H1 (cell line): ENCODE results near the gene TDP1. TPM values are rescaled to one million over a fixed set of nuclear protein-coding genes. Genes with fewer than 3 reads are reported as not detected.

Experiments used
- CTCF ChIA-PET: fragments of 300-600 bp; sonication (Branson Sonifier 250); formaldehyde crosslinking; loops from one replicate; lab custom pipeline; 2021; ENCODE audit not compliant: partially characterized antibody; lab: Charles Lee
- POLR2A ChIA-PET: fragments of 300-600 bp; sonication (Branson Sonifier 250); formaldehyde crosslinking; loops from one replicate; lab custom pipeline; 2021; ENCODE audit warnings: inconsistent platforms; ENCODE audit not compliant: partially characterized antibody; lab: Charles Lee
- DNase-seq, 2 experiments: peaks; one replicate each; pipeline versions ENCODE4 v3.0.0 to v3.0.0-alpha.2; 2010 to 2022; ENCODE audit warnings: low spot score in 2 of 2, low read depth in 1 of 2, mixed read lengths in 1 of 2
- FAIRE-seq: peaks from 2 replicates; lab custom pipeline; 2011; peaks lifted over from hg19 to GRCh38; lab: Jason Lieb, UNC
- H2AFZ ChIP-seq: 2 replicates; pipeline ENCODE4 v1.8.1; 2012; ENCODE audit warnings: low read length, inconsistent platforms
- H2AK5ac ChIP-seq: 2 replicates; pipeline ENCODE4 v1.6.1; 2013; ENCODE audit warnings: low read depth, low read length
- H2BK120ac ChIP-seq: replicated peaks from 2 replicates; pipeline ENCODE3; 2013; ENCODE audit warnings: low read depth, low read length, inconsistent platforms
- H2BK12ac ChIP-seq: 2 replicates; pipeline ENCODE4 v1.6.1; 2013; ENCODE audit warnings: low read depth, low read length
- H2BK15ac ChIP-seq: 2 replicates; pipeline ENCODE4 v1.6.1; 2013; ENCODE audit warnings: low read length
- H2BK20ac ChIP-seq: 2 replicates; pipeline ENCODE4 v1.6.1; 2013; ENCODE audit warnings: low read length
- H2BK5ac ChIP-seq: 2 replicates; pipeline ENCODE4 v1.6.1; 2013; ENCODE audit warnings: low read depth, low read length
- H3K14ac ChIP-seq: 2 replicates; pipeline ENCODE4 v1.6.1; 2013; ENCODE audit warnings: inconsistent platforms; ENCODE audit not compliant: insufficient read length
- H3K18ac ChIP-seq: 2 replicates; pipeline ENCODE4 v1.6.1; 2013; ENCODE audit warnings: low read length; ENCODE audit errors: extremely low read depth
- H3K23ac ChIP-seq: 2 replicates; pipeline ENCODE4 v1.6.1; 2013; ENCODE audit warnings: inconsistent platforms; ENCODE audit not compliant: insufficient read length
- H3K23me2 ChIP-seq: 2 replicates; pipeline ENCODE4 v1.6.1; 2013; ENCODE audit warnings: low read depth, low read length
- H3K27ac ChIP-seq: 2 replicates; pipeline ENCODE4 v1.6.1; 2011; ENCODE audit warnings: low read depth, low read length, inconsistent platforms
- H3K27me3 ChIP-seq, 4 experiments: replicated peaks in 1 of 4; 1 replicate in 1 of 4; 2 replicates in 3 of 4; pipeline versions ENCODE4 v1.6.1 to v1.8.1; 2011 to 2013; ENCODE audit warnings: low read length in 3 of 4, mild to moderate bottlenecking in 3 of 4, inconsistent platforms in 2 of 4, mixed read lengths in 2 of 4, moderate library complexity in 1 of 4; ENCODE audit not compliant: control insufficient read depth in 3 of 4, insufficient read depth in 3 of 4; ENCODE audit errors: extremely low read depth in 1 of 4
- H3K36me3 ChIP-seq, 4 experiments: 2 replicates each; pipeline versions ENCODE4 v1.6.1 to v1.8.1; 2011 to 2013; ENCODE audit warnings: mild to moderate bottlenecking in 4 of 4, low read length in 3 of 4, moderate library complexity in 2 of 4, control low read depth in 1 of 4, inconsistent platforms in 1 of 4; ENCODE audit not compliant: insufficient read depth in 4 of 4, control insufficient read depth in 2 of 4
- H3K4ac ChIP-seq: replicated peaks from 2 replicates; pipeline ENCODE3; 2013; ENCODE audit warnings: low read length, low read depth, mixed read lengths, inconsistent platforms; ENCODE audit not compliant: insufficient read length
- H3K4me1 ChIP-seq, 4 experiments: replicated peaks in 1 of 4; 1 replicate in 1 of 4; 2 replicates in 3 of 4; pipeline versions ENCODE4 v1.6.1 to v1.8.1; 2011 to 2013; ENCODE audit warnings: low read length in 3 of 4, inconsistent platforms in 2 of 4, mixed read lengths in 1 of 4; ENCODE audit not compliant: insufficient read depth in 4 of 4, control insufficient read depth in 3 of 4
- H3K4me2 ChIP-seq, 2 experiments: 2 replicates each; pipeline versions ENCODE4 v1.6.1 to v1.8.1; 2011 to 2013; ENCODE audit warnings: low read depth in 2 of 2, low read length in 2 of 2, control low read depth in 1 of 2, inconsistent platforms in 1 of 2, mild to moderate bottlenecking in 1 of 2; ENCODE audit not compliant: insufficient read depth in 1 of 2
- H3K4me3 ChIP-seq, 4 experiments: fragments of 200-600, 300-600 bp in 1 of 4; sonication (generic), shearing (Covaris generic), sonication (Bioruptor Twin) in 1 of 4; 2 replicates each; pipeline versions ENCODE4 v1.5.1 to v1.8.1; 2011 to 2016; ENCODE audit warnings: low read length in 4 of 4, low read depth in 3 of 4, control low read depth in 2 of 4, inconsistent platforms in 2 of 4, mild to moderate bottlenecking in 2 of 4, mixed read lengths in 1 of 4, moderate library complexity in 1 of 4; ENCODE audit not compliant: insufficient read depth in 2 of 4; ENCODE audit errors: extremely low read depth in 1 of 4
- H3K56ac ChIP-seq: replicated peaks from 2 replicates; pipeline ENCODE3; 2013; ENCODE audit warnings: low read depth, mild to moderate bottlenecking, mixed read lengths, low read length, inconsistent platforms; ENCODE audit not compliant: insufficient read length
- H3K79me1 ChIP-seq: 2 replicates; pipeline ENCODE4 v1.6.1; 2013; ENCODE audit warnings: low read depth, low read length, control low read depth
- H3K79me2 ChIP-seq, 2 experiments: 2 replicates each; pipeline versions ENCODE4 v1.6.1 to v1.8.1; 2012 to 2013; ENCODE audit warnings: low read length in 2 of 2, mild to moderate bottlenecking in 2 of 2, inconsistent platforms in 1 of 2; ENCODE audit not compliant: insufficient read depth in 2 of 2, control insufficient read depth in 1 of 2
- H3K9ac ChIP-seq, 4 experiments: replicated peaks in 1 of 4; 1 replicate in 1 of 4; 2 replicates in 3 of 4; pipeline versions ENCODE4 v1.6.1 to v1.8.1; 2011 to 2013; ENCODE audit warnings: low read depth in 3 of 4, low read length in 3 of 4, control low read depth in 2 of 4, mild to moderate bottlenecking in 2 of 4, moderate library complexity in 2 of 4, inconsistent platforms in 1 of 4; ENCODE audit errors: extremely low read depth in 1 of 4
- H3K9me3 ChIP-seq, 2 experiments: 2 replicates each; pipeline versions ENCODE4 v1.6.1 to v1.8.1; 2012 to 2013; ENCODE audit warnings: mild to moderate bottlenecking in 2 of 2, moderate library complexity in 2 of 2, control low read depth in 1 of 2, inconsistent platforms in 1 of 2, low read depth in 1 of 2, low read length in 1 of 2, mixed read lengths in 1 of 2; ENCODE audit not compliant: insufficient read depth in 2 of 2
- H4K20me1 ChIP-seq, 2 experiments: replicated peaks in 1 of 2; 2 replicates each; pipeline versions ENCODE3 to v1.8.1; 2011 to 2013; ENCODE audit warnings: inconsistent platforms in 2 of 2, low read length in 2 of 2, mild to moderate bottlenecking in 1 of 2; ENCODE audit not compliant: insufficient read depth in 2 of 2, control insufficient read depth in 1 of 2
- H4K5ac ChIP-seq: 2 replicates; pipeline ENCODE4 v1.6.1; 2013; ENCODE audit warnings: low read length, low read depth, mixed read lengths, inconsistent platforms; ENCODE audit not compliant: insufficient read length
- H4K8ac ChIP-seq: 2 replicates; pipeline ENCODE4 v1.8.0; 2013; ENCODE audit warnings: mild to moderate bottlenecking, moderate library complexity, low read length, inconsistent platforms; ENCODE audit not compliant: insufficient read depth; ENCODE audit errors: extremely low read depth
- H4K91ac ChIP-seq: replicated peaks from 2 replicates; pipeline ENCODE3; 2013; ENCODE audit warnings: low read length, mixed read lengths, inconsistent platforms; ENCODE audit not compliant: insufficient read length
- EZH2 ChIP-seq: fragments of 200-600 bp; sonication (generic); IDR thresholded peaks from 2 replicates; pipeline ENCODE4 v1.7.1; 2012; ENCODE audit warnings: low read depth, mild to moderate bottlenecking, moderate library complexity, low read length, inconsistent platforms; ENCODE audit not compliant: severe bottlenecking
- HDAC6 ChIP-seq: IDR thresholded peaks from one replicate; pipeline ENCODE4 v1.7.1; 2012; ENCODE audit warnings: low read depth, mild to moderate bottlenecking, inconsistent platforms, low read length, moderate library complexity
- KDM5A ChIP-seq: fragments of 200-600 bp; IDR thresholded peaks from 2 replicates; pipeline ENCODE4 v1.7.1; 2012; ENCODE audit warnings: mild to moderate bottlenecking, low read length, inconsistent platforms, mixed read lengths
- NRF1 ChIP-seq: IDR thresholded peaks from 2 replicates; pipeline ENCODE4 v1.6.1; 2011; ENCODE audit warnings: mild to moderate bottlenecking, low read depth, low read length, improper control_type of control experiment
- POU5F1 ChIP-seq: IDR thresholded peaks from 2 replicates; pipeline ENCODE4 v1.6.1; 2011; ENCODE audit warnings: low read depth, mild to moderate bottlenecking, low read length, moderate library complexity
- RFX5 ChIP-seq: IDR thresholded peaks from 2 replicates; pipeline ENCODE4 v1.6.1; 2011; ENCODE audit warnings: low read depth, low read length, improper control_type of control experiment, borderline replicate concordance
- SIX5 ChIP-seq: IDR thresholded peaks from 2 replicates; pipeline ENCODE4 v1.6.1; 2011; ENCODE audit warnings: mild to moderate bottlenecking, low read depth, low read length
- TEAD4 ChIP-seq: IDR thresholded peaks from 2 replicates; pipeline ENCODE4 v1.6.1; 2012; ENCODE audit warnings: low read depth, low read length, inconsistent platforms, mixed read lengths
- WGBS, 2 experiments: shearing (Covaris generic) in 1 of 2; methylation state at CpG; one replicate each; pipeline versions ENCODE4 v1.1.6 to v1.1.7; 2013 to 2015; ENCODE audit warnings: low lambda C conversion rate in 2 of 2, mixed read lengths in 2 of 2, inconsistent platforms in 1 of 2, low coverage in 1 of 2, missing lambda C conversion rate in 1 of 2; ENCODE audit not compliant: insufficient replicate concordance in 2 of 2, insufficient coverage in 1 of 2, insufficient read length in 1 of 2; ENCODE audit errors: extremely low coverage in 1 of 2, missing lambda C conversion rate in 1 of 2; 5-methylcytosine and 5-hydroxymethylcytosine counted together
- polyA plus RNA-seq, 7 experiments: library from polyadenylated mRNA; depleted of rRNA in 3 of 7; stranded (reverse) in 5 of 7; unstranded in 2 of 7; fragments of >200 nt in 5 of 7; fragments of 200-250 nt in 2 of 7; gene quantifications; 1 replicate in 5 of 7; 2 replicates in 1 of 7; 4 replicates in 1 of 7; pipeline versions ENCODE4 v1.2.1 to v1.2.3, GENCODE V29; 2011 to 2013; ENCODE audit warnings: missing spikeins in 2 of 7, mixed read lengths in 2 of 7
- total RNA-seq: library from RNA; stranded (reverse); fragmentation: NEBNext Ultra II Directional; extraction: Animal tissue kit (Norgen Biotek cat#: 25700); gene quantifications from 2 replicates; pipeline ENCODE4 v1.2.1, GENCODE V29; 2021
- TF ChIP-seq, protein P1 (sequence below): IDR thresholded peaks from 2 replicates; pipeline ENCODE4 v1.6.1; 2011; ENCODE audit warnings: low read length, improper control_type of control experiment
- TF ChIP-seq, protein P2 (sequence below), 3 experiments: IDR thresholded peaks; 1 replicate in 2 of 3; 2 replicates in 1 of 3; pipeline versions ENCODE4 v1.5.1 to v1.6.1; 2011; ENCODE audit warnings: low read length in 3 of 3, mild to moderate bottlenecking in 3 of 3, inconsistent platforms in 2 of 3, low read depth in 1 of 3, moderate library complexity in 1 of 3; ENCODE audit not compliant: insufficient read depth in 1 of 3; ENCODE audit errors: control extremely low read depth in 1 of 3

The TDP1 gene
- total and polyA plus RNA-seq, 2 of the 8 experiments (the other 6 are each of a cell fraction or from before 2014, with no cell fraction given), result 32.2 to 69.9 TPM

- 50% methylated on average over 1 of the region's 1 CpG; no CpG with 5 or more reads in 1 of the 2 experiments for WGBS, 2 experiments
These were observed 135.7 kb downstream of the TDP1 start for GRCh38 chr14:90091393-90091792.

More at GRCh38 chr14:90091393-90091792, 135.7 kb downstream of the TDP1 start:
- POLR2A ChIA-PET, result no interaction called here
- Histone ChIP-seq H4K91ac (no peak overlapping the region), H3K14ac (no peak overlapping the region), H3K79me2 (no peaks in the 10 kb centered on the region), H2BK12ac (no peak overlapping the region), H3K4me2 (no peak overlapping the region), H4K20me1 (no peaks in the 10 kb centered on the region), H3K23me2 (no peaks in the 10 kb centered on the region), H2BK120ac (no peak overlapping the region), H3K79me1 (no peaks in the 10 kb centered on the region), H3K27me3 (no peaks in the 10 kb centered on the region), H3K23ac (no peak overlapping the region), H3K4ac (no peak overlapping the region), H2AFZ (no peak overlapping the region), H2BK15ac (no peak overlapping the region), H4K5ac (no peak overlapping the region), H3K36me3 (no peaks in the 10 kb centered on the region), H2BK5ac (no peak overlapping the region), H3K56ac (no peak overlapping the region), H3K18ac (no peak overlapping the region), H3K27ac (no peak overlapping the region), H3K4me1 (peaks cover 0 to 3% (median 0%) of the 10 kb centered on the region in 4 experiments; a peak in 2 of 7 replicates), H2AK5ac (no peak overlapping the region), H2BK20ac (no peak overlapping the region), H3K4me3 (no peak overlapping the region), H4K8ac (no peak overlapping the region), H3K9ac (no peak overlapping the region), H3K9me3 (0 out of 4 replicates have a peak, but pooled peaks cover 0 to 6% of the 10 kb centered on the region in 2 experiments)
- CTCF ChIA-PET, result interaction anchor here (0.9 to 1.5 kb wide), 2 partner anchors 118 to 144 kb away, joined by 3 to 4 read pairs; no protein-coding TSS in a partner anchor
- TF ChIP-seq NRF1 (no peak), RFX5 (no peak), TEAD4 (no peak), POU5F1 (no peak), KDM5A (no peak), HDAC6 (no peak), EZH2 (no peak), SIX5 (no peak)
- TF ChIP-seq, protein P1, sequence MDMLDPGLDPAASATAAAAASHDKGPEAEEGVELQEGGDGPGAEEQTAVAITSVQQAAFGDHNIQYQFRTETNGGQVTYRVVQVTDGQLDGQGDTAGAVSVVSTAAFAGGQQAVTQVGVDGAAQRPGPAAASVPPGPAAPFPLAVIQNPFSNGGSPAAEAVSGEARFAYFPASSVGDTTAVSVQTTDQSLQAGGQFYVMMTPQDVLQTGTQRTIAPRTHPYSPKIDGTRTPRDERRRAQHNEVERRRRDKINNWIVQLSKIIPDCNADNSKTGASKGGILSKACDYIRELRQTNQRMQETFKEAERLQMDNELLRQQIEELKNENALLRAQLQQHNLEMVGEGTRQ, result no peak
- TF ChIP-seq, protein P2, sequence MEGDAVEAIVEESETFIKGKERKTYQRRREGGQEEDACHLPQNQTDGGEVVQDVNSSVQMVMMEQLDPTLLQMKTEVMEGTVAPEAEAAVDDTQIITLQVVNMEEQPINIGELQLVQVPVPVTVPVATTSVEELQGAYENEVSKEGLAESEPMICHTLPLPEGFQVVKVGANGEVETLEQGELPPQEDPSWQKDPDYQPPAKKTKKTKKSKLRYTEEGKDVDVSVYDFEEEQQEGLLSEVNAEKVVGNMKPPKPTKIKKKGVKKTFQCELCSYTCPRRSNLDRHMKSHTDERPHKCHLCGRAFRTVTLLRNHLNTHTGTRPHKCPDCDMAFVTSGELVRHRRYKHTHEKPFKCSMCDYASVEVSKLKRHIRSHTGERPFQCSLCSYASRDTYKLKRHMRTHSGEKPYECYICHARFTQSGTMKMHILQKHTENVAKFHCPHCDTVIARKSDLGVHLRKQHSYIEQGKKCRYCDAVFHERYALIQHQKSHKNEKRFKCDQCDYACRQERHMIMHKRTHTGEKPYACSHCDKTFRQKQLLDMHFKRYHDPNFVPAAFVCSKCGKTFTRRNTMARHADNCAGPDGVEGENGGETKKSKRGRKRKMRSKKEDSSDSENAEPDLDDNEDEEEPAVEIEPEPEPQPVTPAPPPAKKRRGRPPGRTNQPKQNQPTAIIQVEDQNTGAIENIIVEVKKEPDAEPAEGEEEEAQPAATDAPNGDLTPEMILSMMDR (IDR thresholded peaks at IDR 0.05; ENCODE audit: control extremely low read depth in 1 of 3, insufficient read depth in 1 of 3, low read depth in 1 of 3, low read length in 3 of 3), result no peak
- DNase-seq (no peak), FAIRE-seq (no peak)
